GM23248 (cell line): ENCODE data around the gene CDAN1.

ENCODE experiments used
- EZH2 ChIP-seq: fragments of 200-600 bp; sonication (generic); IDR thresholded peaks from 2 replicates; pipeline ENCODE4 v1.6.1; 2018; ENCODE audit warnings: antibody characterized with exemption, mild to moderate bottlenecking; ENCODE audit not compliant: insufficient read depth, poor library complexity, severe bottlenecking
- EZH2phosphoT487 ChIP-seq: fragments of 200-600 bp; sonication (generic); IDR thresholded peaks from 2 replicates; pipeline ENCODE4 v1.6.1; 2018; ENCODE audit warnings: antibody characterized with exemption, moderate library complexity, mild to moderate bottlenecking, low read depth; ENCODE audit not compliant: insufficient read depth

DNA sequence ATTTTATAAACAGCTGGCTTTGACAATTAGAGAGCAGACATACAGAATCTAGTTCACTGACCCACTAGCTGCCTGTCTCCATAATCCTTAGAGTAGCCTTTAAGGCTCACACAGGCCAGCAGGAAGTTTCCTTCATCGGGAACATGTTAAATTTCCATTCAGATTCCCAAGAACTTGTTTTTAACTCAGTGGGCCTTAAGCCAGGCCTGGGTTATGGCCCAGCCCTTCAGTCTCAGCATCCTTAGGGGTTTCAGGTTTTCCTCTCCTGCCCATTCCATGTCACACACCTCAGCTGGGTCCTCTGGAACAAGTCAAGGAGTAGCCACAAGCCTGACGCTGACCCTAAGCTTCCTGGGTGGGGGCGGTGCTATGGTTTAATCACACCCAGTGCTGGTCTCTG is 15.0 kb downstream of the CDAN1 start:
- no peak for TF ChIP-seq EZH2
- no peak for TF ChIP-seq EZH2phosphoT487
